Fibroblast of skin of left biceps (primary cell): ENCODE data around the gene HOXA6.

ENCODE experiments used
- DNase-seq, 2 experiments: peaks; one replicate each; pipeline ENCODE4 v3.0.0-alpha.2; 2013; ENCODE audit warnings: low read depth in 2 of 2

The HOXA6 gene

DNA sequence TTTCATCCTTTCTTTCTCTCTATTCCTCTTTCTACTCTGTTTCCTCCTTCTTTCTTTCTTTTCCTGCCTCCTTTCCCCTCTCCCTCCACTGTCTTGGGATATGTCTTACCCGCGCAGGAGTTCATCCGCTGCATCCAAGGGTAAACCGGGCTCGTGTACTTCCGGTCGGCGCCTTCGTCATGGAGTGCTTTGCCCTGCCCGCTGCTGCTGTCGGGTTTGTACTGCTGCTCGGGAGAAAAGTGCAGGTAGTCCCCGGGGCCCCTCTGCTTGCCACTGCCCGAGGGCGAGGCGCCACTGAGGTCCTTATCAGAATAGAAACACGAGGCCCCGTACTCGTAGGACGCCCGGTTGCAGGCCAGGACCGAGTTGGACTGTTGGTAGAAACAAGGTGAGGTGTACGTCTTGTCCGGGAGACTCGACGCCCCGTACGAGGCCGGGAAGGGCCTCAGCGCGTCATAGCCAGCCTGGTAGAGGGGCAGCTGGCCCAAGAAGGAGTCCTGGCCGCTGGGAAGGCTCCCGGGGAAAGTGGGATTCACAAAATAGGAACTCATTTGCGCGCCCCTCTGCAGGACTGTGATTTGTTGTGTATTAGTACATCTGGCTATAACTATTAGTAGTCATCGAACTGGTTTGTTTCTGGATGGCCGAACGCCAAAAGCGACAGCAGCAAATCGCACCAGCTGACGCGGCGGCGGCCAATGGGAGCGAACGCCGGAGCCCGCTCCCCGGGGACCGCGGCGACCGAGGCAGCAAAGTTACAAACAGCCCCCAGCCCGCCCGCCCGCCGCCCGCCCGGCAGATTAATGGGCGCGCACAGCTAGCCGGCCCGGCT is at the start of gene HOXA6:
Gene HOXA6 (minus strand): TSS at position 576 of the 832 bp plus-strand sequence. CDS start 25 bp downstream, at position 551.
- no peak for DNase-seq

- no peak for DNase-seq
These were observed 48.8 kb upstream of the HOXA6 start for GRCh38 chr7:27196287-27196767.

DNA sequence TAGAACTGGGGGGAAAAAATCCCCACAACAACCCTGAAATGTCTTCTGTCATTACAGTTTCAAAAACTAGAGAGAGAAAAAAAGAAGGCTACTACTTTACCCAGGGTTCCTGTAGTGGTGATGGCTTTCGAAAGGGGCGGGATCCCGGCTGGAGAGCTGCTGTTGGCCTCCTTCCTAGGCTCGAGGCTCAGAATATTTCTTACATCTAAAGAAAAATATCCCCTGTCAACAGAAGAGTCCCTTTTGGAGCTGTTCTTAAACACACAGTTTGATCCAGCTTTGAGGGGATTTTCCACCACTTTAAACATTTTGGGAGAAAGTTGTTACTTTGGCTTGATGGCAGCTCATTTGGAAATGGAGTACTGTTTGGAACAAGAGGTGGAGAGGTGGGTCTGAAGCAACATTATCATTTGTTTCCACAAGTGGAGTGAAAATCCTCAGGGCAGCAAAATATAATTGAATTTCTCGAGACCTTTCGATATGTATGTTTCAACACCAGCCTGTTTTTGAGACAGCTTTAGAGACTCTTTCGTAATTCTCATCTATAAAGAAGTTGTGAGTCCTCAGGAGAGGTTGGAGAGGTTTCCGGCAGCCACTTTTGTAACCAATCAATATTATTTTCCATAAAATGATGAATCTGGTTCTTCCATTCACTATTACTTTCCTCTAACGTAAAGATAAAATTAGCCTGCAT is 47.3 kb upstream of the HOXA6 start:
- DNase-seq, result no peak

- no peak for DNase-seq
These were observed 46.4 kb upstream of the HOXA6 start for GRCh38 chr7:27194002-27194352.

GRCh38 chr7:27193335-27194001 is 45.9 kb upstream of the HOXA6 start:
- DNase-seq, result no peak

- DNase-seq, result no peak
These were observed 45.2 kb upstream of the HOXA6 start for GRCh38 chr7:27192546-27193334.

DNA sequence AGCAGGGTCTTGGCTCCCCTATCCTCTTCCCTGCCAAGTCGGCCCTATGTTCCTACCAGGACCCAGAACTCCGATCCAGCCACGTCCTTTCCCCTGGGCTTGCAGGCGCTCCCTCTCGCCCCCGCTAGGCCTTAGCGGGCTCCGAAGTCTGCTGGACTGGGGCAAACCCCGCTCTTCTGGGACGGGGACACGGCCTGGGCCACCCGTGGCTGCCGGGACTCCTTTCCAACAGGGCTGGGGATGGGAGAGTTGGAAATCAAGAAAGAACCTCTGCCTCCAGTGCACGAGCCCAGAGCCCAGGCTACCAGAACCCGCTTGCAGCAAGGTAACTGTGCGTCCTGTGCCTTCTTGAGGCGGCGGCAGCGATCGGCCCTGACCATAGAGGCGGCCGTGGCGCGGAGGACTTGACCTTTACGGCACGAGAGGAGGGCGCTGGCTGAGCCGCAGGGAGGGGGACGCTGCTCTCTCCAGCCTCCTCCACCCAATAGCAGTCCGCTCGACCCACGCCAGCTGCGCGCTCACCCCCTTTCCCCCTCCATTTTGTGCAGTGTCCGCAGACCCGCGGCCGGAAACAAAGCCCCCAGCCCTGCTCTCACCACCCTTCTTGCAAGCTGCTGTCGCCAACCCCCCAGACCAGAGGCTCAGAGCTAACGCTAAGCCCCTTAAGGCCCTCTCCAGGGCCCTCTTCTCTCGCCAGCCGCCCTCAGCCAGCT is 44.4 kb upstream of the HOXA6 start:
- no peak for DNase-seq

GRCh38 chr7:27191161-27191731 is 43.7 kb upstream of the HOXA6 start:
- no peak for DNase-seq

GRCh38 chr7:27189997-27190748 is 42.6 kb upstream of the HOXA6 start:
- DNase-seq, result no peak

- DNase-seq, result no peak
These were observed 41.9 kb upstream of the HOXA6 start for GRCh38 chr7:27189295-27189996.

- DNase-seq, result no peak
These were observed 41.1 kb upstream of the HOXA6 start for GRCh38 chr7:27188386-27189294.

DNA sequence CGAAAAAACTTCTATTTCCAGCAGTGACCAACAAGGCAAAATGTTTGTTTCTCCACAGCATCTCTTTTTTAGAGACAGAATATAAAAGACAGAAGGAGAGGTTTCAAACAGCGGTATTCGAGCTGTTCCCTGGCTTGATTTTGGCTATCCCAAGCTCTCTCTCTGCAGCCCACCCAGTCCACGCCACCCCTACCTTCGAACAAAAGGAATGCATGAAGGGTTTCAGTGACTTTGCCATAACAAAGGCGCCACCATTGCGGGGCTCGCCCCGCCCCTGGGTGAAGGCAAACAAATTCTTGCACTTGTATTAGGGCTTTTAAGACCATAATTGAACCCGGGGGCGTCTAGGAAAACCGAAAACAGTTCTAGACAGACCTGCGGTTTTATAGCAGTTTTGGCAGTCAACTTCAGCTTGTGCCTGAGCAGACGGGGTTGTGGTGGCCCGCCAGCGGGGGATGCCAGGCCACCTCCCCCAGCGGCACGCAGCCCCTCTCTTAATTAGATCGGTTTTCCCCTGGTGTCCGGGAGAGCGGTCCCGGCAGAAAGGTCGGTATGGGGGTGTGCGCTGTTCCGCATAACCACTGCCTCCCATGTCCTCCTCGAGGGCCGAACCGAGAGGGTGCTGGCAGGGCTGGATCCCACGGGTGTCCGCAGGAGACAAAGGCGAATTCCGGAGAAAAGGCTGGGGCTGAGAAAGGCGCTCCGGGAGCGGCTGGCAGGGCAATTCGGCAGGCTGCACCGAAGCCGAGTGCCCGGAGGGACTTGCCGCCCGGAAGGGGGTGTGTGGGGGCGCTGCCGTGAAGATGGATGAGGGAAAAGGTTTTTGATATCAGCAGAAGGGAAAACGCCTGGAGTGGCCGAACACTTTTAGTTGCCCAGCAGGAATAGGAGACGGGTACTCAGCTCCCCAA is 40.2 kb upstream of the HOXA6 start:
- DNase-seq, result no peak

DNA sequence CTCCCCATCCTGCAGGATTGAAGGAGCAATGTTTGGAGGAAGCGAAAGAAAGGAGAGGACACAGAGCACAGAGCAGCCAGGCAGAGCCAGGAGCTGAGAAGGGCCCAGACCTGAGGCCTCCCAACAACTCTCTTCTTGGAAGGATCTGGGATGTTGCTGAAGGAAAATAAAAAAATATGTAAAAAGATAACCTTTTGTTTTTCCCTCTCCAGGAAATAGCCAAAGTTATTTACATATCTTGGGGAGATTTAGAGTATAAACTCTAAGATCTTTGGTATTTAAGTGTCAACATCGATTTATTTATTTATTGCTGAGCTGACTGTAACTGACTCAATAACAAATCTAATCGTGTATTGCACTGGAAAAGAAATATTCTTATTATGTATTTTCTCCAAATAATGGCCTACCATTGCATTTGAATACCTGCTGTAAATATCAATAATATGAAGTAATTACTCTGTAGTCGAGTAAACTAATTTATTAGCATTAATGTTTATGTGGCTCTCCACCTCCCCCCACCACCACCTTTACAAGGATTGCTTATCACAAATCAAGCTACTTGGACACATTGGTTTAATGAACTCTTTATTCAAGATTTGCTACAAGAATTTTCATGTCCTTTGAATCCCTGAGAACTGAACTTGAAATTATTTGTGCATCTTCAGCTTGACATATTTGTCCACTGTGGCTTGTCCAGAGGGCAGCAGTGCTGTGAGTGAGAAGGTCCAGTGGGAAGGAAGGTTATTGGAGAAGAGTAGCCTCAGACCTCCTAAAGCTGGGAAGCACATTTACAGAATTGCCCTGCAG is 39.3 kb upstream of the HOXA6 start:
- DNase-seq, result no peak

- DNase-seq, result no peak
These were observed 38.5 kb upstream of the HOXA6 start for GRCh38 chr7:27185854-27186667.
